A549 (cell line): ENCODE results near the gene LINC00305.

Source experiments
- CTCF ChIP-seq: fragments of >200 bp; sonication (Bioruptor Twin); formaldehyde crosslinking; IDR thresholded peaks from 3 replicates; pipeline ENCODE4 v1.5.1; 2016
- E2F6 ChIP-seq: IDR thresholded peaks from 2 replicates; pipeline ENCODE4 v1.6.1; 2012; ENCODE audit warnings: low read depth, borderline replicate concordance
- JUNB ChIP-seq: fragments of >200 bp; sonication (Bioruptor Twin); formaldehyde crosslinking; IDR thresholded peaks from 2 replicates; pipeline ENCODE4 v1.6.1; 2016
- POLR2A ChIP-seq: IDR thresholded peaks from 2 replicates; pipeline ENCODE4 v1.6.1; 2012; ENCODE audit warnings: mild to moderate bottlenecking, low read length

GRCh38 chr18:64134044-64134747, 14.7 kb downstream of the LINC00305 start:
- TF ChIP-seq E2F6: no peak
- TF ChIP-seq CTCF: no peak
- TF ChIP-seq POLR2A: no peak
- no peak for TF ChIP-seq JUNB
